HG03196 (cell line): ENCODE measurements around the gene SPTSSA.
"Not testable (repeated sequence)": the region's sequence is repeated elsewhere in the genome, so short reads cannot be mapped to it uniquely, and the experiment has no call there.

Experiments
- ATAC-seq: cut with Tn5 transposase; IDR thresholded peaks from one replicate; pipeline ENCODE4 v1.9.1; 2021; ENCODE audit not compliant: unreplicated experiment

SPTSSA gene

GRCh38 chr14:34428102-34428466 lies 34.0 kb downstream of the SPTSSA start:
- ATAC-seq = not testable (repeated sequence)

DNA sequence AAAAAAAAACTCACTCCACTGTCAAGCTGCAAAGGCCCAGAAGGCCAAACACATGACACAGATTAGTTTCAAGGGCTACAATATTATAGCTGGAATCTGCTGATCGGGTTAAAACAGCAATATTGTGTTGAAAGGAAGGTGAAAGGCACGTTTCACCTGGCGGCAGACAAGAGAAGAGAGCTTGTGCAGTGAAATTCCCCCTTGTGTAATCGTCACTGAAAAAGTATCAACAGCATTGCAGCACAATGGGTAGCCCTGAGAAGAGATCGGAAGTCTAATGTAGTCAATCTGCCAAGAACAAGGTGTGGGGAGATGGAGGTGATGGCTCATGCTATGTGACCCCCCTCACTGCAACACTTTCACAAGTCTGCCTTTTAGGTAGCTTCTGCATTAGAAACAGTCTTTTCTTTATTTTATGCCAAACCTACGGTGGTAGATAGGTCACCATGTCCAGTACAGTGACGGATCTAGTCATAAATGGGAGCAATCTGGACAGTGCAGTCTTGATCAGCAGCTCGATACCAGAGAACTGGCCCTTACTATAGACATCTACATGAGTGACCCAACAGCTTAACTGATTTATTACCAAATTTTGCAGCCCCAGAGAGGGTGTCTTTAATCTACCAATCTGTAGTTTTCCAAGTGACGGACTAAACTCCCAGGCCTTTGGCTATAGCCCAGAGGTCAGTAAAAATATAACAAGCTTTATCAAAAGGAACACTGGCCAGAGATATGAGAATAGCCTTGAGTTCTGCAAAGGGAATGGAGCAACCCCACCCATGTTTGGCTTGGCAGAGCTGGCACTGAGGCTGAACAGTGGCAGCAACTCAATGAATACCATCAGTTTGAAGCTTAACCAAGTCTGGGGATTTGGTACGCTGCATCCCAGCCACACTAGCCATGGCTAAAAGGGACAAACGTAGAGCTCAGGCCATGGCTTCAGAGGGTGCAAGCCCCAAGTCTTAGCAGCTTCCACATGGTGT lies 35.4 kb downstream of the SPTSSA start:
- no peak for ATAC-seq

GRCh38 chr14:34425095-34425851 lies 36.8 kb downstream of the SPTSSA start:
- no peak for ATAC-seq

DNA sequence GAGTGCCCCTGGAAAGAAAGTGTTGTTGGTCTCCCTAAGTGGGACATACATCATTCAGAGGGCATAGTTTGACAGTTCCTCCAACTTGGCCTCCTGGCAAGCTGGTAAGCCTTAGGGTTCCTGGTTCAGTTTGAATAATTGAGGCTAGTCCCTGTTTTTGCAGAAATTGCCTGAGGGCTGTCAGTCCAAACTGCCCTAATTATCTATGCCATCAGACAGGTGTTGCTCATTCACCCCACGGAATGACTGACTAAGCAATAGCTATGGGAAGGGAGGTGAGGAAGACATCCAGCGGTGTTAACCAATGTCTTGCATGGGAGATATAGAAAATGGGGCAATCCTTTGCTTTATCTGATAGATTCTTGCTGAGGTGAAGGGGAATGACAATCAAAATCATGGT lies 37.6 kb downstream of the SPTSSA start:
- ATAC-seq = no peak

- no peak for ATAC-seq
Observed at GRCh38 chr14:34423445-34423844, 38.6 kb downstream of the SPTSSA start.

DNA sequence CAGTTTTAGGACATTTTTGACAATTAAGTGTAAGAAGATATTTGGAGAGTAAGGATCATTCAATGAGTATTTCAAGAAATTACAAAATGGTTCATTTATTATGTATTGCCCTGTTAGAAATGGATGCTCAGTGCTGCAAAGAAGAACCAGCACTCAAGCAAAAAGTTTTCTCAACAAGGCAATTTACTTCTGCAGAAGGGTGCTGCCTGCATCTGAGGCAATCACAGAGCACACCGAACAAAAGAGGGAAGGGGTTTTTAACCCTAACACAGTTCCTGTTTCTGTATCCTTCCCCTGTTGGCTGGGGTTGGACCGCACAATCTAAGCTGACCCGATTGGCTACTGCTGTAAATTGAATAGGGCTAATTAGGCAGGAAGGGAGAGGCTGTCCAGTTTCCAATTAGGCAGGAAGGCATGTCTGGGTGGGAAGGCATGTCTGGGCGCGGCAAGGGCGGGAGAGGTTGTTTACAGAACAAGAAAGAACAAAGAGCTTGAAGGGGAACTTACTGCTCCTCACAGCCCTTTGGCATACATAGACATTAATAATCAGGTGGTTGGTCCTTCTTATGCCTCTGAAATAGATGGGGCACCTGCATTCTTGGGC lies 41.4 kb downstream of the SPTSSA start:
- ATAC-seq = no peak

DNA sequence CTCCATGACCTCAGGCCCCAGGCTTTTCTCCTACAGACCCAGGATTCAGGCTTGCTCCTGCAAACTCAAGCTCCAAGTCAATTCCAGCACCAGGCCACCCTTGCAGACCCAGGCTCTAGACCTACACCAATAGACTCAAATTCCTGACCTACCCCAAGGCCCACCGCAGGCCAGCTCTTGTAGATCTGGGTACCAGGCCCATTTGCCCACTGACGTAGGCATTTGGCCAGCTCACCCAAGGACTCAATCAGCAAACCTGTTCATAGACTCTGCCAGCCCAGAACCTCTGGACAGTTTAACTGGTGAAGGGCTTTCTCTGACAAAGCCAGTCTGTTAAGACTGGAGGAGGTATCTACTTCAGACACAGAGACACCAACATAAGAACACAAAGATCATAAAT lies 52.3 kb downstream of the SPTSSA start:
- ATAC-seq = no peak

- ATAC-seq = no peak
Observed at GRCh38 chr14:34407951-34408350, 54.1 kb downstream of the SPTSSA start.

DNA sequence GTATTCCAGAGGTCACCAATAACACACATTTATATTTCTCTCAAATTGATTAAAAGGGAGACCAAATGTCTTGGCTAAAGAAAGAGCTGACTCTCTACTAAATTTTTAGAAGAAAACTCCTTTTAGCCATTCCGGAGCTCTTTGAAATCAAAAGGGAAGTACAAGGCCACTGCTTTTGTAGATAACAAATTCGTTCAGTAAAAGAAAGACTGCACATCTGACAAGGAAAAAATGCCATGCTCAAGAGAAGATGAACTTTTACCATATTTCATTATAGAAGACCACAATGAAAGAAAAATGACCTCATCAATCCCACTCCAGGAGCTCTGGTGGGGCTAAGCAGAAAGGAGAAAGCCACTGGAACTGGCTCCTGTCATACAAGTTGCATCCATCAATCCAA lies 57.6 kb downstream of the SPTSSA start:
- ATAC-seq = no peak

GRCh38 chr14:34403646-34404045 lies 58.4 kb downstream of the SPTSSA start:
- ATAC-seq = no peak

DNA sequence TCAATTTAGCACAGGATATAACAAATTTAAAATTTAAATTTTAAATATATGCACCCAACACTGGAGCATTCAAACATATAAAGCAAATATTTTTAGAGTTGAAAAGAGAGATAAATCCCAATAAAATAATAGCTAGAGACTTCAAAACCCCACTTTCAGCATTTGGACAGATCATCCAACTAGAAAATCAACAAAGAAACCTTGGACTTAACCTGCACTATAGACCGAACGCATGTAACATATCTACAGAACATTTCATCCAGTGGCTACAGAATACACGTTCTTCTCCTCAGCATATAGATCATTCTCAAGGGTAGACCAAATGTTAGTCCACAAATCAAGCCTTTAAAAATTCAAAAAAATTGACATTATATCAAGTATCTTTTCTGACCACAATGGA lies 64.0 kb downstream of the SPTSSA start:
- ATAC-seq = no peak

DNA sequence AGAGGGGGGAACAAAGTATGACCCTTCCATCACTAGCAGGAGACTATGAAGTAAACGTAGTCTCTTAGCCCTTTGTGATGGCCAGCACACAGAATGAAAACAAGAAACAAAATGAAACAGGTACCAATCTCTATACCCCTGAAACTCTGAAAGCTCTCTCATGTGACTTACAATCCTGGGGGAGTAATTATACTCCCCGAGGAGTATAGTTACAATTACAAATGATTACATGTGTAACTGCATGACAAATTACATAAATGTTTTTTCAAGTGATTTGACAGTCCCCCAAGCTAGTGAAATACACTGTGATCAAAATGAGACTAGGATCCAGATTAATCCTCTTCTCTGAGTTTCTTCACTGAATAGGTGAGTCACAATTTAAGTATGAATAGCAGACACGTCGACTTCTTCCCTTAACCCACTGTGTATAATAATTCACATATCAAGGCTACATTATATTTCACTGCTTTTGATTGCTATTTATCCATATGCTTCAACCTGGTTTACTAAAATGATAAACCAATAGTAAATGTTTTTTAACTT lies 74.0 kb downstream of the SPTSSA start:
- ATAC-seq = no peak

DNA sequence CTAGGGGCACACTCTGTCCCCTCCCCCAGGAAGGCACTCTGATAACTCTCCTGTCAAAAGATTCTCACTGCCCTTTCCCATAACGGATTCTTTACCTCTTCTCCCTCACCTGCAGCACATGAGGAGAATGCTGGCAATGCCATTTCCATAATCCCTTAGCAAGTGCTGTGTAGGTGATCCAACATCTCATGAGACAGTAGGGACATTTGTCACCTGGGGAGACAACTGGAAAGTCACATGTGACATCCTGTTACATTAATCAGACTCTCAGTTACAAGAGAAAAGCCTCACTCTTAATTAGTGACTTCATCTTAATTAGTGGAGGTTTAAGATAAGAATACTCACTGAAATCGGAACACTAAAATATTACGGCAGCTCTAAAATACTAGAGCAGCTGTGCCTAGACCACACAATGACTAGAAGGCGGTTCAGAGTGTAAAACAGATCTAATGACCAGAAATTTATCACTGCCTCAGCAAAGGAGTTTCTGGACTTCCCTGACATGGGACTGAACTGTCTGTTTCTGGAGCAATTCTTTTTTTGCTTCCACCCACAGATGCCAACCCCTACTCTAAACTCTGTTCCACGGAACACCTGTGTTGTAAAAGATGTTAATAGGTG lies 75.1 kb downstream of the SPTSSA start:
- no peak for ATAC-seq

DNA sequence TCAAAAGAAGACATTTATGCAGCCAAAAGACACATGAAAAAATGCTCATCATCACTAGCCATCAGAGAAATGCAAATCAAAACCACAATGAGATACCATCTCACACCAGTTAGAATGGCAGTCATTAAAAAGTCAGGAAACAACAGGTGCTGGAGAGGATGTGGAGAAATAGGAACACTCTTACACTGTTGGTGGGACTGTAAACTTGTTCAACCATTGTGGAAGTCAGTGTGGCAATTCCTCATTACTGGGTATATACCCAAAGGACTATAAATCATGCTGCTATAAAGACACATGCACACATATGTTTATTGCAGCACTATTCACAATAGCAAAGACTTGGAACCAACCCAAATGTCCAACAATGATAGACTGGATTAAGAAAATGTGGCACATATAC lies 76.2 kb downstream of the SPTSSA start:
- not testable (repeated sequence) for ATAC-seq

- no peak for ATAC-seq
Observed at GRCh38 chr14:34383839-34384238, 78.2 kb downstream of the SPTSSA start.
